GM12801 (cell line): ENCODE results near the gene SLC25A11.

Experiments
- TF ChIP-seq, protein P1 (sequence below): IDR thresholded peaks from one replicate; pipeline ENCODE4 v1.5.1; 2011; ENCODE audit warnings: control low read depth; ENCODE audit not compliant: insufficient read length; ENCODE audit errors: extremely low read depth

Gene SLC25A11

DNA sequence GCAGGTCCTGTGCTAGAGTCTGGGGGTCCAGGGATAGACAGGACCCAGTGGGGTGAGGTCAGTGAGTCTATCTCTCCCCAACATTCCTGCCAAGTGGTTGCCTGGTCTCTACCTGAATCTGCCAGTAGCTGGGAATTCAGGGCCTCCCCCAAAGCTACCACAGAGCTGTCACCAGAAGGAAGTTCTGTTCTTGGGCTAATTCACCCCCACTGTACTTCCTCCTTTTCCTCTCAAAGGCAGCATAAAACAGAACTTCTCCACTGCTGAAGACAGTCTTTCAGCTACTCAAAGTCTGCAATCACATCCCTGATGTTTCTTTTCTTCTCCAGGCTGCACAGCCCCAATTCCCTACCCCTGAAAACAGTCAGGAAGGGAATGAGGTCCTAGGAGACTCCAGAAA, 38.9 kb upstream of the SLC25A11 start:
- TF ChIP-seq, protein P1, sequence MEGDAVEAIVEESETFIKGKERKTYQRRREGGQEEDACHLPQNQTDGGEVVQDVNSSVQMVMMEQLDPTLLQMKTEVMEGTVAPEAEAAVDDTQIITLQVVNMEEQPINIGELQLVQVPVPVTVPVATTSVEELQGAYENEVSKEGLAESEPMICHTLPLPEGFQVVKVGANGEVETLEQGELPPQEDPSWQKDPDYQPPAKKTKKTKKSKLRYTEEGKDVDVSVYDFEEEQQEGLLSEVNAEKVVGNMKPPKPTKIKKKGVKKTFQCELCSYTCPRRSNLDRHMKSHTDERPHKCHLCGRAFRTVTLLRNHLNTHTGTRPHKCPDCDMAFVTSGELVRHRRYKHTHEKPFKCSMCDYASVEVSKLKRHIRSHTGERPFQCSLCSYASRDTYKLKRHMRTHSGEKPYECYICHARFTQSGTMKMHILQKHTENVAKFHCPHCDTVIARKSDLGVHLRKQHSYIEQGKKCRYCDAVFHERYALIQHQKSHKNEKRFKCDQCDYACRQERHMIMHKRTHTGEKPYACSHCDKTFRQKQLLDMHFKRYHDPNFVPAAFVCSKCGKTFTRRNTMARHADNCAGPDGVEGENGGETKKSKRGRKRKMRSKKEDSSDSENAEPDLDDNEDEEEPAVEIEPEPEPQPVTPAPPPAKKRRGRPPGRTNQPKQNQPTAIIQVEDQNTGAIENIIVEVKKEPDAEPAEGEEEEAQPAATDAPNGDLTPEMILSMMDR = no peak

DNA sequence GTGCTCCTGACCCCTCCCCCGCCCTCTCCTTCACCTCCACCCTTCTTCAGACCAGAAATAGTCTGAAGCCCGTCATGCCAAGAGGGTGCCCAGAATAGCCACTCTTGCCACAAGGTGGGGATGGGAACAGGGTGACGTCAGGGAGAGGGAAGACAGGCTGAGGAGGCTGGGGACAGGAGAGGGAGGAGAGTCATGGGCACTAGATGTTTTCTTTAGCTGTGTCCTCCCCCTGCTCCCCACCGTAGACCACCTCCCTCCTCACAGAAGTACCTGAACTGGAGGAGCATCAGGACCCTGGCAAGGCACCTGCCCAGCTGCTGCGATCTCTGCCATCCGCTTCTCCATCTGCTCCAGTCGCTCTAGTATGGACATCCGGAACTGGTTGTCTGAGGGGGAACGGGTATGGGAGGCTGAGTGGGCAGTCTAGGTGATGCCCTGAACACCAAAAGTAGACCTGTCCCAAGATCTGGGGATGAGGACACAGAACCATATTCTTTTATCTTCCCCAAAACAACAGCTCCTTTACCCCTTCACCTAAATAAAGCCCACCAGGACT, 34.3 kb upstream of the SLC25A11 start:
- TF ChIP-seq, protein P1 = no peak

DNA sequence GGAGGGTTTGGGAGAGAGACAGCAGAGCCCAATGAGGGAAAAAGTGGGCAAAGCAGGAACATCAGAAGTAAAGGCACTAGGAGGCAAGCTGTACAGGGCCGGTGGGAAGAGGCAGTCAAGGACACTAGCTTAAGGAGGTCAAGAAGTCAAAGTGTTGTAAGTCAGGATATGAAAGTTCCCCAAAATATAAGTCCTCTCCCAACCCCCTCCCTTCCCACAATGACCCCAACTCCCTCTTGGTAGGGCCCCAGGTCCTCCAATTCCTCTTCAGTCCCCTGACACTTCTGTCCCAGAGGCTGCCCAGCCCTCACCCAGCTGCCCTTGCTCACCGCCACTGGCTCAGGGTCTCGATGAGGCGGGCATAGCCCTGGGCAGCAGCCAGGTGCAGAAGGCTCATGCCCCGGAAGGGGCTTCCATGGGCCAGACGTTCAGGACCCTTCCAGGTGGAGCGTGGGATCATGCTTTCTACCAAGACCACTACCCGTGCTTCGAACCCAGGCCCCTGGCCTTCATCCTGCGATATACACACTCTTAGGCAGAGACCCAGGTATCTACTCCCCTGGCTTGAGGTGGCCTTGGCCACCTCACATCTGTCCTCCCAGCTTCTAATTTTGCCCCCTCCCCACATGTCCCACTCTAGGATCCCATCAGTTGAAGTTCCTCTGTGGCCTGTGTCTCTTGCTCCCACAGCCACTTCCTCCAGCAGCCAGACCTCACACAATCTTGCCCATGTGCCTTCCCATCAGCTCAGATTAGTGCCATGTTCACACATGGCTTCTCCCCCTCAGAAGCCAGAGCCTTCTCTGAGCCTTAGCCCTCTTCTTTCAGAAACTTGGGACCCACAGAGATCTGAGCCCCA, 33.6 kb upstream of the SLC25A11 start:
- TF ChIP-seq, protein P1 = no peak

DNA sequence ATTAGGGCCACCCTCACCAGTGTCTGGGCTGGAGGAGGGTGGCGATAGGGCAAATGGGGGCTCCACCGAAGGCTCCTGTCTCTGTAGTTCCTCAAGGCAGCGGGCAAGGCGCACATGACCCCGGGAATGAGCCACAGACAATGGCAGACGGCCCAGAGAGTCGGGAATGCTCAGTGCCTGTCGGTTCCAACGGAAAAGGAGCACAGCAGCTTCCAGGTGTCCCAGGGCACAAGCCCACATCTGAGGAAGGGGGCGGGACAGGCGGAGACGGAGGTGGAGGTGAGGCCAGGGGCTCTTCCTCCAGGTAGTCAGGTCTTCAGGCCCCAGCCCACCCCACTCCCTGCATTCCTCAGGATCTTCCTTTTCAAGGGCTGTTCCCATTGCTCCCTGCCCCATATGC, 32.9 kb upstream of the SLC25A11 start:
- TF ChIP-seq, protein P1 = no peak

DNA sequence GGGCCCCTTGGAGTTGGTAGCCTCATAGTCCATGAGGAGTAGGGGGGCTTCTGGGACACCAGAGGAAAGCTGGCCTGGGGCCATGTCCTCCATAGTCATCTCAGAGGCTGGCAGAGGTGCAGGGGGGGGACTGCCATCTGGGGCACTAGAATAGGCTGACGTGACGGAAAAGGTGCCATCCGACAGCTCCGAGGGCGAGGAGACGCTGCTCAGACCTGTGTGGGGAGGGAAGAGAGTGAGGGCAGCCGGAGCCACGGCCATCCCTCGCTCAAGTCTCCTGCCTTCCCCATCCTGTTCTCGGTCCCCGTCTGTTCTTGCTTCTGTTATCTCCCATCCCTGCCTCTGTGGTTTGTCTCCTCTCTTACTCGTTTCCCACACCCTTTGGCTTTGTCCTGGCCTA, 32.5 kb upstream of the SLC25A11 start:
- TF ChIP-seq, protein P1 = no peak

DNA sequence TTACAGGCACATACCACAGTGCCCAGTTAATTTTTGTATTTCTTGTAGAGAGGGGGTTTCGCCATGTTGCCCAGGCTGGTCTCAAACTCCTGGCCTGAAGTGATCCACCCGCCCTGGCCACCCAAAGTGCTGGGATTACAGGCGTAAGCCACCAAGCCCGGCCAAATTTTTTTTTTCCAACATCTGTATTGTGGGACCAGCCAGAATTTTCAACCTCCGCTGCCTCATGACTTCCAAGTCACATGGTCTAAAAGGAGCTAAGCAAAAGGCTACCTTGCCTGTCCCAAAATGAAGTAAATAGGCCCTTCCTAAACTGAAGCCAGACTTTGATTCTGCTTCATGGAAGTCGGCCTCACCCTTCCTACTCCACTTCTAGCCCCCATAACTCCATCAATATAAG, 32.0 kb upstream of the SLC25A11 start:
- TF ChIP-seq, protein P1 = no peak

DNA sequence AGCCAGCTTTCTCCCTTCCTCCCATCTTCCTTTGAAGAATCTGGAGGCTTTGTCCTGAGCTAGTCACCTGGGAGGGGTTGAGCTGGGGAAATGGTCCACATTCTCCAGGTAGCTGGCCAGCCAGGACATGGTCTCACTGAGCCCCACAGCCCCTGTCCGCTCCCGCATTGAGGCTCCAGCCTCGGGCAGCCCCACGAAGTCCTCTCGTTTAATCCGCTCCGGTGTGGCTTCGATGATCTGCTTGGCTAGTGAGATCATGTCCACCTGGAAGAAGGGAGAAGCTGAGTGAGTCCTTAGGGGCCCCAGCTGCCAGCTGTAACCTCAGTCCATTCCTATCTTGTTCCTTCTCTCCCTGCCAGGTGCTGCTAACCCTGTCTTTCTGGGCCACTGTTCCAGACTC, 30.4 kb upstream of the SLC25A11 start:
- TF ChIP-seq, protein P1 = no peak
